ENCODE data around the gene NISCH. TPM values are rescaled to one million over a fixed set of nuclear protein-coding genes. Genes with fewer than 3 reads are reported as not detected.

Gene NISCH
- total and polyA plus RNA-seq, 9 donors = 73.6 to 142 (median 97.4) TPM

DNA sequence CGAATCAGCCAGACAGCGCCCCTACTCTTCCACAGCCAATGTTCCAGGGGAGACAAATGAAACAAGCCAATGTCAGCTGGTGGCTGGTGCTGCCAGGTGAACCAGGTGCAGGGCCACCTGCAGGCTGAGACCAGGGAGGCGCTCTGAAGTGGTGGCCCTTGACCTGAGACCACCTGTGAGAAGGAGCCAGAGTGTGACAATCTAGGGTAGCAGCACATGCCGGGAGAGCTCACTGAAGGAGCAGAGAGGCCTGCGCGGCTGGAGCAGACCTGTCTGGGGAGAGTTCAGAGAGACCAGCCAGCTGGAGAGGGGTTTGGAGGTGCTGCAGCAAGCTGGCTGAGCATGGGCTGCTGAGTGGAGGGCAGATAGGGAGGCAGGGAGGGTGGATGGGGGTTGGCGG, 39.0 kb downstream of the NISCH start:
- Histone ChIP-seq H3K36me3 (no peaks in the 10 kb centered on the region), H3K27ac (no peak overlapping the region), H3K9me3 (no peaks in the 10 kb centered on the region), H3K4me1 (ENCODE audit: insufficient read depth) (no peaks in the 10 kb centered on the region), H3K27me3 (no peaks in the 10 kb centered on the region), H3K4me3 (no peak overlapping the region)
- intact Hi-C loops (cut with DNase I) = no loop called here
- no peak for TF ChIP-seq EP300 (IDR thresholded peaks at IDR 0.05)
- TF ChIP-seq CTCF (IDR thresholded peaks at IDR 0.05) = no peak
- TF ChIP-seq POLR2A (IDR thresholded peaks at IDR 0.05) = no peak
- no peak for DNase-seq
- WGBS, 3 donors = 65 to 74% (median 74%) methylated on average over 7 of the region's 7 CpGs

DNA sequence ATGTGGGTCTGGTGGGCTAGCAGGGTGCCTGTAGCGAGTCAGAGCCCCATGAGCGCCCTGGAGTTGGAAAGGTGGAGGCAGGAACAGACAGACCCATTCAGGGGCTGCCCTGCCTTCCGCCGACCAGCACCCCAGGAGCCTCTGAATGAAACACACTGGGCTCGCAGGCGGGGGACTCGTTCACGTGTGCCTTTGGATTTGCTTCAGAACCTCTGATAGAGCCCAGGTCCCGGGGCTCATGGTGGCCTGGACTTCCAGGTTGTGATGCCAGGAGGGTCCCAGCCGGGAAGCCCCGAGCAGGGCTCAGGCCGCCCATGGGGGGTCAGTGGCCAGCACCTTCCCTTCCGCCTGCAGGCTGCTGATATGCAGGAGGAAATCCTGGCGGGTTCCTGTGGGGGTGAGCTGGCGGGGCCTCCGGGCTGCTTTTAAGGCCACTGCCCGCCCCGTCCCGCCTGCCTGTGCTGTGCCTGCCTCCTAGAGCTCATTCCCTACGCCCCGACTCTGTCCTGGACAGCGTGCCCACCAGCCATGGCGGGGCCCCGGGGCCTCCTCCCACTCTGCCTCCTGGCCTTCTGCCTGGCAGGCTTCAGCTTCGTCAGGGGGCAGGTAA, 39.6 kb downstream of the NISCH start, which contains the start of gene STAB1:
STAB1 (plus strand) TSS at position 453 of the 610 bp plus-strand sequence; CDS start at position 529, 76 bp downstream.
- H3K4me1 ChIP-seq (ENCODE audit: insufficient read depth) = no peaks in the 10 kb centered on the region
- WGBS, 3 donors = 36 to 47% (median 47%) methylated on average over 25 of the region's 25 CpGs
- no peaks in the 10 kb centered on the region for H3K27me3 ChIP-seq
- TF ChIP-seq POLR2A (IDR thresholded peaks at IDR 0.05) (no peak), CTCF (IDR thresholded peaks at IDR 0.05) (no peak), EP300 (IDR thresholded peaks at IDR 0.05) (no peak)
- peak within 1 kb of the TSS; percentile 8 for H3K4me3 ChIP-seq
- H3K27ac ChIP-seq = peak within 1 kb of the TSS in 1 of 2 donors; percentile 37
- DNase-seq = peak in 2 of 5 donors; percentile 53 to 62
- H3K36me3 ChIP-seq = no peaks in the 10 kb centered on the region
- no peaks in the 10 kb centered on the region for H3K9me3 ChIP-seq
- intact Hi-C loops (cut with DNase I) = no loop called here

DNA sequence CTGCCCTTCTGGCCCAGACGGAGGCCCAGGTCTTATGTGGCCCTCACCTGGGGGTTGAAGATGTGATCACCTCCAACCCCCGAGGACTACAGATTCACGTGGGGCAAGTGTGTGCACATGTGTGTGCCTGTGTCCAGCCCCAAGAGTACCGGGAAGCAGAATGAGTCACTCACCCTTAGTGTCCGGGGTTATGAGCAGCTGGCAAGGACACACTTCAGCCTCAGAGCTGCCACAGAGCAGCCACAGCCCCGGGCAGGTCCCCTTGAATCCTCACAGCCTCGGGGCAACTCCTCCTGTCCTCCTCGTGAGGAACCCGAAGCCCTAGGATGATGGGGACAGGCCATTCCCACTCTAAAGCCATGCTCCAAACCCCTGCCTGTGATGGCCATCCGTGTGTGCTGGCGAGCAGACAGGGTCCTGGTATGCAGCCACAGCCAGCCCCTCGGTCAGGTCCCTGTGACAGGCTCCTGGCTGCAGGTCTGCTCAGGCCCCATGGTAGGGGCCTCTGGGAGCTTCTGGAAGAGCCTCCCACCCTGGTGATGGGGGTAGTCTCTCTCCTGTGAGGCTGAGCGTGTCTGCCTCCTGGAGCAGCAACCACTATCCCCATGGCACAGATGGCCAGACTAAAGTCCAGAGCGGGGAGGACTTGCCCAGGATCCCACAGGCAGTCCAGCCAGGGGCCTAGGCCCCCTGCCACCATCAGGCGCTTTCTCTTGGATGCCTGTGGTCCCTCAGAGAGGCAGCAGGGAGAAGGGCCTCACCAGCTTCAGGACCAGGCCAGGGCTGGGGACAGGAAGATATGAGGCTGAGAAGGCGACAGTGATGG, 40.6 kb downstream of the NISCH start:
- no peak for DNase-seq
- no peaks in the 10 kb centered on the region for H3K36me3 ChIP-seq
- no peak overlapping the region for H3K4me3 ChIP-seq
- no peak overlapping the region for H3K27ac ChIP-seq
- H3K4me1 ChIP-seq (ENCODE audit: insufficient read depth) = no peaks in the 10 kb centered on the region
- 77 to 80% (median 79%) methylated on average over 15 to 16 of the region's 16 CpGs for WGBS, 3 donors
- H3K27me3 ChIP-seq = no peaks in the 10 kb centered on the region
- no peaks in the 10 kb centered on the region for H3K9me3 ChIP-seq
- intact Hi-C loops (cut with DNase I) = no loop called here
- TF ChIP-seq EP300 (IDR thresholded peaks at IDR 0.05) (no peak), CTCF (IDR thresholded peaks at IDR 0.05) (no peak), POLR2A (IDR thresholded peaks at IDR 0.05) (no peak)

DNA sequence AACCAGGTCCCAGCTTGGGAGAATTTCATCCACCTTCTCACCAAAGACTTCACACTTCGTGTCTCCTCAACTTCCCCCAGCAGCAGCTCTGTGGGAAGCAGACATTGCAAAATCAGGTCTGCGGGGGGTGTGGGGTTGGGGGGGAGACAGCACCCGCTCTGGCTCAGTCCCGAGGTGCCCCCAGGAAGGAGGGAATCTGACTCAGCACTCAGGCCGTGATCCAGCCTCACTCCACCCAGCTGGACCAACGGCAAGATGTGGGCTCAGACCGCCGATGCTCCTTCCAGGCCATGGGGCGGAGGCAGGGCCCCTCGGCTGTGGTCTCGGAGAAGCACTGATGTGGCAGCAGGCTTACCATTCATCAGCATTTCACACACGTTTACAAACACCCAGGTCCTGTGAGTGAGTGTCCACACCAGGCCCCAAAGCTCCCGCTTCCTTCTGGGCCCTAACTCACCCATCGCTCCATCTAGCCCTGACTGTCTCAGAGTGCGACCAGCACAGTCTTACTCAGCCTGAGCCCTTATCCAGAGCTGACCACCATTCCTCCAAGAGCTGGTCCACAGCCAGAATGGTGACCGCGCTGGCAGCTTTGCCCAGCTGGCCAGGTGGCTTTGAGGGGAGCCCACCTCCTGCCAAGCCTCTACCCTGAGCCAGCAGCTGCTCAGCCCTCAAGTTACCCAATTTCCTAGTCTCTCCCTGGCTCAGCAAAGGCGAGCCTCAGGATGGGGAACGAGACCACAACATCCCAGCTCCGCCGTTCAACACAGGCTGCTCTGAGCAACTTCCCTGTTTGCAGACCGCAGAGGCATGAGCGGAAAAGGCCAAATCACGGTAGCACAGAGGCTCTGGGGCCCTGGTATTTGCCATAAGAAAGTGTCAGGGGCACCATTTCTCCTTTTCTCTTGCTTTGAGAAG, 43.0 kb downstream of the NISCH start:
- DNase-seq = peak in 2 of 5 donors; percentile 57 to 65
- Histone ChIP-seq H3K9me3 (no peaks in the 10 kb centered on the region), H3K27ac (no peak overlapping the region), H3K27me3 (no peaks in the 10 kb centered on the region), H3K4me3 (no peak overlapping the region), H3K4me1 (ENCODE audit: insufficient read depth) (no peaks in the 10 kb centered on the region), H3K36me3 (no peaks in the 10 kb centered on the region)
- TF ChIP-seq POLR2A (IDR thresholded peaks at IDR 0.05) = no peak
- 68 to 78% (median 70%) methylated on average over 24 of the region's 24 CpGs for WGBS, 3 donors
- intact Hi-C loops (cut with DNase I) = no loop called here

All from ovary (tissue), 9 donors.